Gastroesophageal sphincter (tissue), 4 donors: Measurements from ENCODE around the gene NABP1. TPM values are rescaled to one million over a fixed set of nuclear protein-coding genes. Genes with fewer than 3 reads are reported as not detected.

Experiments used
- ATAC-seq: fragments of 150-250 bp; one replicate; pipeline ENCODE4 v1.9.1; 2016; ENCODE audit warnings: mild to moderate bottlenecking, moderate library complexity
- H3K27ac ChIP-seq, 4 donors: fragments of 200-600 bp; sonication (generic) in 3 of 4; 1 replicate in 3 of 4; 2 replicates in 1 of 4; pipeline ENCODE4 v1.5.1; 2016 to 2019
- H3K27me3 ChIP-seq: fragments of 200-600 bp; sonication (generic); one replicate; pipeline ENCODE4 v1.5.1; 2019
- H3K36me3 ChIP-seq, 2 donors: fragments of 200-600 bp; sonication (generic); one replicate each; pipeline ENCODE4 v1.5.1; 2019; ENCODE audit warnings: control low read depth in 1 of 2
- H3K4me1 ChIP-seq, 3 donors: fragments of 200-600 bp; sonication (generic); 1 replicate in 2 of 3; 2 replicates in 1 of 3; pipeline ENCODE4 v1.5.1; 2016 to 2019; ENCODE audit warnings: control low read depth in 2 of 3
- H3K4me3 ChIP-seq, 2 donors: fragments of 200-600 bp; sonication (generic); one replicate each; pipeline ENCODE4 v1.5.1; 2019; ENCODE audit warnings: mild to moderate bottlenecking in 1 of 2, moderate library complexity in 1 of 2
- H3K9me3 ChIP-seq, 3 donors: fragments of 200-600 bp; sonication (generic); one replicate each; pipeline ENCODE4 v1.5.1; 2017 to 2019; ENCODE audit warnings: control low read depth in 2 of 3
- EP300 ChIP-seq: sonication (generic); formaldehyde crosslinking; IDR thresholded peaks from one replicate; pipeline ENCODE4 v1.6.1; 2017; ENCODE audit warnings: antibody characterized with exemption, mild to moderate bottlenecking
- POLR2A ChIP-seq, 2 donors: fragments of 450-650 bp; IDR thresholded peaks; one replicate each; pipeline ENCODE4 v1.6.1; 2017; ENCODE audit warnings: antibody characterized with exemption in 2 of 2, mild to moderate bottlenecking in 2 of 2, moderate library complexity in 1 of 2
- POLR2AphosphoS5 ChIP-seq: sonication (generic); formaldehyde crosslinking; IDR thresholded peaks from one replicate; pipeline ENCODE4 v1.6.1; 2017; ENCODE audit warnings: antibody characterized with exemption
- WGBS, 2 donors: methylation state at CpG; one replicate each; pipeline ENCODE4 v1.1.5; 2018; ENCODE audit warnings: low coverage in 1 of 2; 5-methylcytosine and 5-hydroxymethylcytosine counted together
- total RNA-seq, 4 donors: library from RNA; depleted of rRNA; stranded (reverse); fragments of >200 nt; gene quantifications; one replicate each; pipeline ENCODE4 v1.1.0, GENCODE V29; 2016
- TF ChIP-seq, protein P1 (sequence below), 4 experiments: fragments of 200-600 bp in 2 of 4; fragments of 450-650 bp in 2 of 4; sonication (generic) in 1 of 4; IDR thresholded peaks; one replicate each; pipeline ENCODE4 v1.5.1; 2017 to 2019; ENCODE audit warnings: antibody characterized with exemption in 4 of 4, mild to moderate bottlenecking in 2 of 4, moderate library complexity in 2 of 4

The NABP1 gene
- total RNA-seq, 4 donors from 2014 or later = 2.8 to 30.7 (median 7.9) TPM

DNA sequence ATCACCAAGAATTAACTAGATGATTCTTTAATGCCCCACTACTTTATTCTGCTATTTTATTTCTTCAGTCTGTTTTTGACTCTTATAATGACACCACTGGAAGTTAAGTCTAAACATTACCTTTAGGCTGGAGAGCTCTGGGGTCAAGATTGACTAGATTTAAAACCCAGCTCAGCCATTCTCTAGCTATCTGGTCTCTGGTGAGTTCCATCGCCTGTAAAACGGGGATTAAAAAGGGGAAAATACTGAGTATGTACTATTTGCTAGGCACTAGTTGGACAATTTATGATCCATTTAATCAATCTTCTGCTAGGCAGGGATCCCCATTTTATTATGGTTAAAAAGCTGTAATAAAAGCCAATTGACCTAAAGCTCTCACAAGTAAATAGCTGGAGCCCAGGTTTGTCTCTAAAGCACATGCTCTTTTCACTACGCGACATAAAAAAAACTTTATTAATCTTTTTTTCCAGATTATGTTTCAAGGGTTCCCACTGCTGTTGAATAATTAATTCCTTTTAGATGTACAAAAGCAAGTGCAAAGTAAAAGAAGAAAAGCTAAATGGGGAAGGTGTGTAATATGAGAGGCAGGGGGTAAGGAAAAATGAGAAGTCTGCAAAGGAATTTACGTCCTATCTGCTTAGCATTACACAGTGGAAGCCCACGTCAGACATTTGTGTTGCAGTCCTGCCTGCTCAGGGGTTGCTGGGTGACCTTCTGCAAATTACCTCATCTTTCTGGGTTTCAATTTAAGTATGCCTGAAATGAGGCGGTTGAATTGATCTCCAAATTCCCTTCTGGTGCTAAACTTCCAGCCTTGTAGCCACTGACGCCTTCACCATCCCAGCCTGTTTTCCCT lies 918 bp upstream of the NABP1 start:
- peak; percentile 56 for ATAC-seq
- peaks cover 0 to under 1% of the 10 kb centered on the region in 2 donors for H3K36me3 ChIP-seq
- TF ChIP-seq EP300 (no peak), POLR2AphosphoS5 (no peak), POLR2A (IDR thresholded peaks at IDR 0.05) (no peak)
- TF ChIP-seq, protein P1, sequence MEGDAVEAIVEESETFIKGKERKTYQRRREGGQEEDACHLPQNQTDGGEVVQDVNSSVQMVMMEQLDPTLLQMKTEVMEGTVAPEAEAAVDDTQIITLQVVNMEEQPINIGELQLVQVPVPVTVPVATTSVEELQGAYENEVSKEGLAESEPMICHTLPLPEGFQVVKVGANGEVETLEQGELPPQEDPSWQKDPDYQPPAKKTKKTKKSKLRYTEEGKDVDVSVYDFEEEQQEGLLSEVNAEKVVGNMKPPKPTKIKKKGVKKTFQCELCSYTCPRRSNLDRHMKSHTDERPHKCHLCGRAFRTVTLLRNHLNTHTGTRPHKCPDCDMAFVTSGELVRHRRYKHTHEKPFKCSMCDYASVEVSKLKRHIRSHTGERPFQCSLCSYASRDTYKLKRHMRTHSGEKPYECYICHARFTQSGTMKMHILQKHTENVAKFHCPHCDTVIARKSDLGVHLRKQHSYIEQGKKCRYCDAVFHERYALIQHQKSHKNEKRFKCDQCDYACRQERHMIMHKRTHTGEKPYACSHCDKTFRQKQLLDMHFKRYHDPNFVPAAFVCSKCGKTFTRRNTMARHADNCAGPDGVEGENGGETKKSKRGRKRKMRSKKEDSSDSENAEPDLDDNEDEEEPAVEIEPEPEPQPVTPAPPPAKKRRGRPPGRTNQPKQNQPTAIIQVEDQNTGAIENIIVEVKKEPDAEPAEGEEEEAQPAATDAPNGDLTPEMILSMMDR (IDR thresholded peaks at IDR 0.05) = no peak
- peaks cover 0 to 33% (median 4%) of the 10 kb centered on the region in 3 donors for H3K4me1 ChIP-seq
- WGBS, 2 donors = 14 to 17% methylated on average over 7 to 8 of the region's 8 CpGs
- H3K4me3 ChIP-seq = peak overlapping the region; percentile 72 to 74
- H3K27me3 ChIP-seq = no peaks in the 10 kb centered on the region
- H3K9me3 ChIP-seq = no peaks in the 10 kb centered on the region
- peak overlapping the region; percentile 91 to 95 (median 92) for H3K27ac ChIP-seq

- Histone ChIP-seq H3K4me1 (peaks cover 0 to 33% (median 4%) of the 10 kb centered on the region in 3 donors), H3K27me3 (no peaks in the 10 kb centered on the region), H3K36me3 (peaks cover 0 to 13% of the 10 kb centered on the region in 2 donors), H3K4me3 (peak overlapping the region; percentile 74), H3K9me3 (no peaks in the 10 kb centered on the region), H3K27ac (peak overlapping the region; percentile 77 to 95 (median 92))
- TF ChIP-seq POLR2AphosphoS5 (no peak), EP300 (no peak), POLR2A (IDR thresholded peaks at IDR 0.05) (no peak)
- TF ChIP-seq, protein P1 (IDR thresholded peaks at IDR 0.05) = peak in 1 of 4 experiments; percentile 8
- peak; percentile 10 for ATAC-seq
- WGBS, 2 donors = 0% methylated on average over 4 to 5 of the region's 40 CpGs
Observed at GRCh38 chr2:191678437-191679100, 633 bp downstream of the NABP1 start.

GRCh38 chr2:191679818-191680600 lies 2.1 kb downstream of the NABP1 start:
- H3K4me1 ChIP-seq = peaks cover 0 to 33% (median 4%) of the 10 kb centered on the region in 3 donors
- H3K4me3 ChIP-seq = peak overlapping the region in 1 of 2 donors; percentile 74
- H3K27ac ChIP-seq = peak overlapping the region in 1 of 4 donors; percentile 92
- no peaks in the 10 kb centered on the region for H3K27me3 ChIP-seq
- 91 to 98% methylated on average over 4 of the region's 4 CpGs for WGBS, 2 donors
- peaks cover 0 to 25% of the 10 kb centered on the region in 2 donors for H3K36me3 ChIP-seq
- TF ChIP-seq, protein P1 (IDR thresholded peaks at IDR 0.05) = no peak
- TF ChIP-seq POLR2AphosphoS5 (no peak), EP300 (no peak), POLR2A (IDR thresholded peaks at IDR 0.05) (no peak)
- no peak for ATAC-seq
- no peaks in the 10 kb centered on the region for H3K9me3 ChIP-seq

- Histone ChIP-seq H3K9me3 (no peaks in the 10 kb centered on the region), H3K4me3 (no peak overlapping the region), H3K36me3 (peaks cover 0 to 31% of the 10 kb centered on the region in 2 donors), H3K4me1 (peaks cover 0 to 33% (median 4%) of the 10 kb centered on the region in 3 donors), H3K27me3 (no peaks in the 10 kb centered on the region), H3K27ac (no peak overlapping the region)
- WGBS, 2 donors = 90 to 100% methylated on average over 1 of the region's 1 CpG
- TF ChIP-seq POLR2A (IDR thresholded peaks at IDR 0.05) (no peak), EP300 (no peak), POLR2AphosphoS5 (no peak)
- TF ChIP-seq, protein P1 (IDR thresholded peaks at IDR 0.05) = no peak
- ATAC-seq = no peak
Observed at GRCh38 chr2:191680639-191681038, 2.7 kb downstream of the NABP1 start.
